Hypothalamus (tissue), 51 donors: ENCODE data around the gene TNS1.
"Not testable (repeated sequence)": the region's sequence is repeated elsewhere in the genome, so short reads cannot be mapped to it uniquely, and the experiment has no call there.

ENCODE experiments used
- DNase-seq, 51 donors: peaks; one replicate each; lab custom pipeline; 2025; lab: John Stamatoyannopoulos, UW

The TNS1 gene

GRCh38 chr2:218030409-218031195, 27.8 kb upstream of the TNS1 start:
- no peak for DNase-seq

GRCh38 chr2:218029366-218030360, 26.9 kb upstream of the TNS1 start:
- no peak for DNase-seq

- DNase-seq = no peak
These were observed 26.0 kb upstream of the TNS1 start for GRCh38 chr2:218028562-218029348.

- no peak for DNase-seq
These were observed 25.3 kb upstream of the TNS1 start for GRCh38 chr2:218028189-218028495.

GRCh38 chr2:218027426-218028188, 24.8 kb upstream of the TNS1 start:
- DNase-seq = no peak

- DNase-seq = peak in 1 of 51 donors; percentile 16
These were observed 24.1 kb upstream of the TNS1 start for GRCh38 chr2:218026676-218027425.

- no peak for DNase-seq
These were observed 23.4 kb upstream of the TNS1 start for GRCh38 chr2:218026244-218026643.

GRCh38 chr2:218024871-218025270, 22.1 kb upstream of the TNS1 start:
- DNase-seq = no peak

GRCh38 chr2:218024336-218024735, 21.5 kb upstream of the TNS1 start:
- DNase-seq = no peak

- no peak for DNase-seq
These were observed 20.8 kb upstream of the TNS1 start for GRCh38 chr2:218023636-218024035.

- DNase-seq = no peak
These were observed 20.2 kb upstream of the TNS1 start for GRCh38 chr2:218022851-218023530.

GRCh38 chr2:218022131-218022850, 19.5 kb upstream of the TNS1 start:
- DNase-seq = no peak

- no peak for DNase-seq
These were observed 18.8 kb upstream of the TNS1 start for GRCh38 chr2:218021536-218022071.

- DNase-seq = no peak
These were observed 18.3 kb upstream of the TNS1 start for GRCh38 chr2:218020966-218021535.

- no peak for DNase-seq
These were observed 17.5 kb upstream of the TNS1 start for GRCh38 chr2:218020281-218020680.

GRCh38 chr2:218019411-218020060, 16.7 kb upstream of the TNS1 start:
- no peak for DNase-seq

GRCh38 chr2:218018842-218019125, 16.0 kb upstream of the TNS1 start:
- not testable (repeated sequence) for DNase-seq
